SH-SY5Y (cell line): ENCODE results near the gene TRIM72.

Experiments used
- GATA2 ChIP-seq: IDR thresholded peaks from 2 replicates; pipeline ENCODE4 v1.6.1; 2011; ENCODE audit warnings: mild to moderate bottlenecking, low read depth, low read length
- GATA3 ChIP-seq: IDR thresholded peaks from 2 replicates; pipeline ENCODE4 v1.6.1; 2011; ENCODE audit warnings: low read depth, mild to moderate bottlenecking, low read length, moderate library complexity

GRCh38 chr16:31182391-31182790, 31.5 kb upstream of the TRIM72 start:
- TF ChIP-seq GATA2, result no peak
- no peak for TF ChIP-seq GATA3
